Uterus (tissue), 4 donors: ENCODE data around the gene MEGF9. TPM values are rescaled to one million over a fixed set of nuclear protein-coding genes. Genes with fewer than 3 reads are reported as not detected.

ENCODE experiments used
- DNase-seq, 2 donors: peaks; one replicate each; pipeline ENCODE4 v3.0.0-alpha.2; 2019 to 2020
- H3K27ac ChIP-seq, 2 donors: fragments of 200-600 bp; sonication (generic); 1 replicate in 1 of 2; 2 replicates in 1 of 2; pipeline ENCODE4 v1.5.1; 2016 to 2018
- H3K27me3 ChIP-seq, 2 donors: fragments of 200-600 bp; sonication (generic); one replicate each; pipeline ENCODE4 v1.5.1; 2018 to 2019; ENCODE audit warnings: control low read depth in 1 of 2
- H3K36me3 ChIP-seq, 2 donors: fragments of 200-600 bp; sonication (generic); one replicate each; pipeline ENCODE4 v1.5.1; 2019; ENCODE audit warnings: control low read depth in 1 of 2
- H3K4me1 ChIP-seq, 2 donors: fragments of 200-600 bp; sonication (generic); one replicate each; pipeline ENCODE4 v1.5.1; 2018 to 2019; ENCODE audit warnings: control low read depth in 1 of 2
- H3K4me3 ChIP-seq, 2 donors: fragments of 200-600 bp; sonication (generic); 1 replicate in 1 of 2; 2 replicates in 1 of 2; pipeline ENCODE4 v1.5.1; 2018 to 2019; ENCODE audit warnings: mild to moderate bottlenecking in 1 of 2
- H3K9me3 ChIP-seq, 2 donors: fragments of 200-600 bp; sonication (generic); one replicate each; pipeline ENCODE4 v1.5.1; 2019; ENCODE audit warnings: control low read depth in 1 of 2
- CTCF ChIP-seq, 4 experiments: fragments of 200-600 bp in 2 of 4; fragments of 450-650 bp in 2 of 4; sonication (generic) in 2 of 4; IDR thresholded peaks; one replicate each; pipeline ENCODE4 v1.5.1; 2016 to 2019; ENCODE audit warnings: antibody characterized with exemption in 4 of 4, mild to moderate bottlenecking in 2 of 4, moderate library complexity in 1 of 4
- POLR2A ChIP-seq, 2 donors: fragments of 450-650 bp; IDR thresholded peaks; one replicate each; pipeline ENCODE4 v1.6.1; 2016; ENCODE audit warnings: antibody characterized with exemption in 2 of 2, mild to moderate bottlenecking in 1 of 2, moderate library complexity in 1 of 2
- intact Hi-C: fragments of 100-400 bp; cut with DNase I; formaldehyde crosslinking; loops from one replicate; pipeline ENCODE4 v1.15.1; 2023; ENCODE audit warnings: low total_unique reads
- total RNA-seq, 4 donors: library from RNA; depleted of rRNA in 3 of 4; stranded (reverse); fragments of >200 nt in 3 of 4; gene quantifications; one replicate each; pipeline versions ENCODE4 v1.1.0 to v1.2.4, GENCODE V29; 2014 to 2023
- donor health status: DM: yes; HTN: yes; CAD: no.

Gene MEGF9
- total RNA-seq, 4 donors from 2014 or later = 6.1 to 16.2 (median 13.1) TPM

- no peaks in the 10 kb centered on the region for H3K9me3 ChIP-seq
- no peaks in the 10 kb centered on the region for H3K36me3 ChIP-seq
- no peak overlapping the region for H3K27ac ChIP-seq
- H3K27me3 ChIP-seq = no peaks in the 10 kb centered on the region
- no peak for TF ChIP-seq CTCF (IDR thresholded peaks at IDR 0.05)
- TF ChIP-seq POLR2A (IDR thresholded peaks at IDR 0.05) = no peak
- DNase-seq = no peak
- H3K4me1 ChIP-seq = no peaks in the 10 kb centered on the region
- H3K4me3 ChIP-seq = no peak overlapping the region
- intact Hi-C loops = no loop called here
These were observed 45.9 kb downstream of the MEGF9 start for GRCh38 chr9:120668399-120668798.

GRCh38 chr9:120663950-120664349 lies 50.3 kb downstream of the MEGF9 start:
- no peak for DNase-seq
- no peaks in the 10 kb centered on the region for H3K9me3 ChIP-seq
- no peaks in the 10 kb centered on the region for H3K4me1 ChIP-seq
- H3K27me3 ChIP-seq = no peaks in the 10 kb centered on the region
- no peak overlapping the region for H3K4me3 ChIP-seq
- no peaks in the 10 kb centered on the region for H3K36me3 ChIP-seq
- intact Hi-C loops = no loop called here
- TF ChIP-seq POLR2A (IDR thresholded peaks at IDR 0.05) (no peak), CTCF (IDR thresholded peaks at IDR 0.05) (no peak)
- H3K27ac ChIP-seq = no peak overlapping the region

GRCh38 chr9:120663380-120663779 lies 50.9 kb downstream of the MEGF9 start:
- no peaks in the 10 kb centered on the region for H3K27me3 ChIP-seq
- H3K4me3 ChIP-seq = no peak overlapping the region
- H3K36me3 ChIP-seq = no peaks in the 10 kb centered on the region
- no peak overlapping the region for H3K27ac ChIP-seq
- intact Hi-C loops = no loop called here
- no peak for TF ChIP-seq POLR2A (IDR thresholded peaks at IDR 0.05)
- TF ChIP-seq CTCF (IDR thresholded peaks at IDR 0.05) = no peak
- no peaks in the 10 kb centered on the region for H3K9me3 ChIP-seq
- H3K4me1 ChIP-seq = no peaks in the 10 kb centered on the region
- DNase-seq = no peak

GRCh38 chr9:120662513-120662912 lies 51.8 kb downstream of the MEGF9 start:
- no peak for DNase-seq
- intact Hi-C loops = no loop called here
- Histone ChIP-seq H3K36me3 (no peaks in the 10 kb centered on the region), H3K4me3 (no peak overlapping the region), H3K27me3 (no peaks in the 10 kb centered on the region), H3K4me1 (no peaks in the 10 kb centered on the region), H3K27ac (no peak overlapping the region), H3K9me3 (no peaks in the 10 kb centered on the region)
- TF ChIP-seq CTCF (IDR thresholded peaks at IDR 0.05) (no peak), POLR2A (IDR thresholded peaks at IDR 0.05) (no peak)

- H3K27ac ChIP-seq = no peak overlapping the region
- TF ChIP-seq POLR2A (IDR thresholded peaks at IDR 0.05) = no peak
- no peak for TF ChIP-seq CTCF (IDR thresholded peaks at IDR 0.05)
- DNase-seq = no peak
- no peak overlapping the region for H3K4me3 ChIP-seq
- intact Hi-C loops = no loop called here
- no peaks in the 10 kb centered on the region for H3K27me3 ChIP-seq
- no peaks in the 10 kb centered on the region for H3K9me3 ChIP-seq
- no peaks in the 10 kb centered on the region for H3K4me1 ChIP-seq
- H3K36me3 ChIP-seq = no peaks in the 10 kb centered on the region
These were observed 54.6 kb downstream of the MEGF9 start for GRCh38 chr9:120659676-120660075.
